ENCODE measurements around the gene PIP5K1B.

PIP5K1B gene

DNA sequence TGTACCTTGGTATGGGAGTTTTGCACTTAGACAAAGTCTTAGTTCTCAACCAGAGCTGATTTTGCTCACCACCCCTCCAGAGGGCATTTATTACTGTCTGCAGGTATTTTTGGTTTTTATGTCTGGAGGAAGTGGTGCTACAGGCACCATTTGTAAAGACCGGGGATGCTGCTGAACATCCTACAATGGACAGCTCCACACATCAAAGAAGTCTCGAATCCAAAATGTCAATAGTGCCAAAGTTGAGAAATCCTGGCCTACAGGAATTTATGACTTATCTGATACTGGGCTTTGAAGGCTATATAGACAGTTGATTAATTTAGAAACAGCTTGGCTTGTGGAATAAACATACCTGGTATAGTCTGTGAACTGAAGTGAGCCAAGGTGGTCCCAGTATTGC, 137.5 kb downstream of the PIP5K1B start:
- Histone ChIP-seq H3K27me3 (ENCODE audit: insufficient read depth, low read length, poor library complexity) (no peaks in the 10 kb centered on the region), H2AFZ (ENCODE audit: low read depth, low read length) (no peak overlapping the region), H3K36me3 (ENCODE audit: insufficient read depth, low read length) (no peaks in the 10 kb centered on the region), H3K4me2 (ENCODE audit: insufficient read depth, low read length) (no peak overlapping the region), H4K20me1 (ENCODE audit: insufficient read depth, low read length) (no peaks in the 10 kb centered on the region), H3K9ac (ENCODE audit: low read depth, low read length) (no peak overlapping the region), H3K79me2 (ENCODE audit: insufficient read depth, low read length) (no peaks in the 10 kb centered on the region), H3K9me3 (ENCODE audit: insufficient read depth, low read length, severe bottlenecking) (no peaks in the 10 kb centered on the region), H3K4me3 (ENCODE audit: low read depth in 1 of 2, low read length in 2 of 2) (no peak overlapping the region), H3K4me1 (ENCODE audit: insufficient read depth, low read length) (no peaks in the 10 kb centered on the region), H3K27ac (ENCODE audit: low read length) (no peak overlapping the region)
- ATAC-seq (ENCODE audit: insufficient read depth, low read depth): no peak
- DNase-seq: no peak
- no peak for TF ChIP-seq CTCF (IDR thresholded peaks at IDR 0.05; ENCODE audit: borderline replicate concordance, extremely low read depth, low read length, poor library complexity, severe bottlenecking)
- no peak for TF ChIP-seq EZH2 (IDR thresholded peaks at IDR 0.05; ENCODE audit: borderline replicate concordance, low read depth, low read length, severe bottlenecking)

GRCh38 chr9:68843239-68843638, 138.2 kb downstream of the PIP5K1B start:
- H3K4me2 ChIP-seq (ENCODE audit: insufficient read depth, low read length): no peak overlapping the region
- DNase-seq: no peak
- no peaks in the 10 kb centered on the region for H3K4me1 ChIP-seq (ENCODE audit: insufficient read depth, low read length)
- no peak overlapping the region for H3K27ac ChIP-seq (ENCODE audit: low read length)
- no peaks in the 10 kb centered on the region for H3K27me3 ChIP-seq (ENCODE audit: insufficient read depth, low read length, poor library complexity)
- H3K79me2 ChIP-seq (ENCODE audit: insufficient read depth, low read length): no peaks in the 10 kb centered on the region
- no peak for ATAC-seq (ENCODE audit: insufficient read depth, low read depth)
- no peak overlapping the region for H2AFZ ChIP-seq (ENCODE audit: low read depth, low read length)
- no peaks in the 10 kb centered on the region for H3K9me3 ChIP-seq (ENCODE audit: insufficient read depth, low read length, severe bottlenecking)
- no peak overlapping the region for H3K9ac ChIP-seq (ENCODE audit: low read depth, low read length)
- no peaks in the 10 kb centered on the region for H3K36me3 ChIP-seq (ENCODE audit: insufficient read depth, low read length)
- H4K20me1 ChIP-seq (ENCODE audit: insufficient read depth, low read length): no peaks in the 10 kb centered on the region
- H3K4me3 ChIP-seq (ENCODE audit: low read depth in 1 of 2, low read length in 2 of 2): no peak overlapping the region
- TF ChIP-seq EZH2 (IDR thresholded peaks at IDR 0.05; ENCODE audit: borderline replicate concordance, low read depth, low read length, severe bottlenecking) (no peak), CTCF (IDR thresholded peaks at IDR 0.05; ENCODE audit: borderline replicate concordance, extremely low read depth, low read length, poor library complexity, severe bottlenecking) (no peak)

DNA sequence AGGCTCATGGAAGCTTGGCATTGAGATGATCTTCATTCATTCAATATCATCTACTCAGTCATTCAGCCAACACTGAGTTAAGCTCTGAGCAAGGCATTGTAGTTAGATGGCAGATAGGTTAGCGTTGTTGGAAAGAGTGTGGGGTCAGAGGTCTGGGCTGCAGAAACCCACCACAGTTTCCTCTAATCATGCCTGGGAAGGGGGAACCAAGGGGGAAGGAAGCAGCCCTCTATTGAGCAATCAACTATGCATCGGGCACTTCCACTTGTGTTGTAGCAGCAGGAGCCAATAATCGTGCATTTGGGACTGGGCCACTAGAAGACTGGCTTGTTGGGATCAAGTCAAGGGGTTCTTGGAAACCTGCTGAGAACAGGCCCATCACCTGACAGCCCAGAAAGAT, 139.1 kb downstream of the PIP5K1B start:
- Histone ChIP-seq H3K27ac (ENCODE audit: low read length) (no peak overlapping the region), H3K79me2 (ENCODE audit: insufficient read depth, low read length) (no peaks in the 10 kb centered on the region)
- no peak for TF ChIP-seq CTCF (IDR thresholded peaks at IDR 0.05; ENCODE audit: borderline replicate concordance, extremely low read depth, low read length, poor library complexity, severe bottlenecking)
- no peak for TF ChIP-seq EZH2 (IDR thresholded peaks at IDR 0.05; ENCODE audit: borderline replicate concordance, low read depth, low read length, severe bottlenecking)

More for the DNA sequence above, 139.1 kb downstream of the PIP5K1B start:
- Histone ChIP-seq H3K4me2 (ENCODE audit: insufficient read depth, low read length) (no peak overlapping the region), H3K36me3 (ENCODE audit: insufficient read depth, low read length) (no peaks in the 10 kb centered on the region), H4K20me1 (ENCODE audit: insufficient read depth, low read length) (no peaks in the 10 kb centered on the region), H3K9ac (ENCODE audit: low read depth, low read length) (no peak overlapping the region), H3K4me3 (ENCODE audit: low read depth in 1 of 2, low read length in 2 of 2) (no peak overlapping the region), H3K9me3 (ENCODE audit: insufficient read depth, low read length, severe bottlenecking) (no peaks in the 10 kb centered on the region), H2AFZ (ENCODE audit: low read depth, low read length) (no peak overlapping the region), H3K4me1 (ENCODE audit: insufficient read depth, low read length) (no peaks in the 10 kb centered on the region), H3K27me3 (ENCODE audit: insufficient read depth, low read length, poor library complexity) (no peaks in the 10 kb centered on the region)
- DNase-seq (no peak), ATAC-seq (ENCODE audit: insufficient read depth, low read depth) (no peak)
